NCI-H2196 (cell line): ENCODE measurements around the gene PLIN1.

Source experiments
- DNase-seq: peaks from one replicate; lab custom pipeline; 2025; ENCODE audit not compliant: unreplicated experiment; lab: John Stamatoyannopoulos, UW

PLIN1 gene

GRCh38 chr15:89654847-89655805, 24.0 kb downstream of the PLIN1 start, which contains the start of gene KIF7:
Gene KIF7, minus strand, starts transcription at chr15:89655467. Its CDS starts 2,537 bp downstream, at chr15:89652930.
- peak; percentile 33 for DNase-seq

- no peak for DNase-seq
These were observed 24.8 kb downstream of the PLIN1 start for GRCh38 chr15:89654301-89654761.

- DNase-seq, result no peak
These were observed 25.6 kb downstream of the PLIN1 start for GRCh38 chr15:89653578-89653977.

- no peak for DNase-seq
These were observed 26.5 kb downstream of the PLIN1 start for GRCh38 chr15:89652666-89653065.

- DNase-seq, result no peak
These were observed 27.0 kb downstream of the PLIN1 start for GRCh38 chr15:89652131-89652530.

GRCh38 chr15:89649716-89650115, 29.5 kb downstream of the PLIN1 start:
- no peak for DNase-seq

GRCh38 chr15:89649013-89649625, 30.0 kb downstream of the PLIN1 start:
- no peak for DNase-seq

- DNase-seq, result no peak
These were observed 30.8 kb downstream of the PLIN1 start for GRCh38 chr15:89648106-89649012.

GRCh38 chr15:89647191-89647851, 31.8 kb downstream of the PLIN1 start:
- no peak for DNase-seq

GRCh38 chr15:89646416-89647141, 32.6 kb downstream of the PLIN1 start:
- no peak for DNase-seq

GRCh38 chr15:89645680-89646079, 33.5 kb downstream of the PLIN1 start:
- DNase-seq, result no peak

- no peak for DNase-seq
These were observed 37.1 kb downstream of the PLIN1 start for GRCh38 chr15:89642106-89642505.

GRCh38 chr15:89641053-89641452, 38.1 kb downstream of the PLIN1 start:
- no peak for DNase-seq

GRCh38 chr15:89640245-89640644, 38.9 kb downstream of the PLIN1 start:
- no peak for DNase-seq

GRCh38 chr15:89633585-89633984, 45.6 kb downstream of the PLIN1 start:
- no peak for DNase-seq

- no peak for DNase-seq
These were observed 46.4 kb downstream of the PLIN1 start for GRCh38 chr15:89632563-89633430.

- DNase-seq, result no peak
These were observed 47.3 kb downstream of the PLIN1 start for GRCh38 chr15:89631902-89632264.

GRCh38 chr15:89630974-89631901, 47.9 kb downstream of the PLIN1 start:
- no peak for DNase-seq
